ENCODE data around the gene CCNE1. TPM values are rescaled to one million over a fixed set of nuclear protein-coding genes. Genes with fewer than 3 reads are reported as not detected.

Gene CCNE1
- total and polyA plus RNA-seq, 10 of the 15 experiments (the other 5 are each of a cell fraction or from before 2014, with no cell fraction given), result 6.3 to 44.2 (median 35.8) TPM

- Histone ChIP-seq H3K4me1 (ENCODE audit: control insufficient read depth, insufficient read depth, low read length) (peaks cover 16% of the 10 kb centered on the region), H2AFZ (ENCODE audit: control insufficient read depth, low read depth, low read length) (peak overlapping the region; percentile 59), H3K9ac (ENCODE audit: control insufficient read depth, insufficient read depth, low read length) (no peak overlapping the region), H3K4me2 (ENCODE audit: control insufficient read depth, insufficient read depth) (peak overlapping the region; percentile 21), H4K20me1 (ENCODE audit: control insufficient read depth, insufficient read depth) (no peaks in the 10 kb centered on the region), H3K4me3 (no peak overlapping the region), H3K27ac (ENCODE audit: control insufficient read depth, insufficient read depth) (peak overlapping the region; percentile 69), H3K36me3 (ENCODE audit: control insufficient read depth in 2 of 2, insufficient read depth in 2 of 2, low read length in 1 of 2) (no peaks in the 10 kb centered on the region), H3K79me2 (ENCODE audit: control insufficient read depth, insufficient read depth, low read length) (no peaks in the 10 kb centered on the region), H3K27me3 (replicated peaks in 1 of 2; ENCODE audit: control insufficient read depth in 2 of 2, insufficient read depth in 2 of 2, low read length in 1 of 2) (no peaks in the 10 kb centered on the region), H3K9me3 (replicated peaks; ENCODE audit: control insufficient read depth, insufficient read depth, low read length) (no peaks in the 10 kb centered on the region)
- ChIA-PET SMC1A (ENCODE audit: uncharacterized antibody, unreplicated experiment) (no interaction called here), POLR2A (no interaction called here), RAD21 (ENCODE audit: unreplicated experiment) (no interaction called here), CTCF (no interaction called here)
- WGBS (ENCODE audit: insufficient coverage, insufficient replicate concordance, low lambda C conversion rate, missing lambda C conversion rate), result 7% methylated on average over 3 of the region's 3 CpGs
- peak; percentile 76 for FAIRE-seq
- BruUV-seq (replicated peaks), result no TSS peak
- ATAC-seq, result peak; percentile 98
- intact Hi-C loops (cut with micrococcal nuclease; ENCODE audit: unreplicated experiment), result no loop called here
- TF ChIP-seq JUNB (IDR thresholded peaks at IDR 0.05) (peak; percentile 36; the same call in 1 of the 2 replicates), NFYB (IDR thresholded peaks at IDR 0.05; ENCODE audit: insufficient read depth, low read depth, low read length) (peak; percentile 56; the same call in 1 of the 2 replicates), RUNX3 (IDR thresholded peaks at IDR 0.05; ENCODE audit: low read length) (peak; percentile 75), TCF7 (IDR thresholded peaks at IDR 0.05; ENCODE audit: borderline replicate concordance) (peak; percentile 85), NFYA (IDR thresholded peaks at IDR 0.05; ENCODE audit: borderline replicate concordance, low read depth, low read length) (no peak), IKZF2 (IDR thresholded peaks at IDR 0.05) (no peak), MEF2B (IDR thresholded peaks at IDR 0.05; ENCODE audit: partially characterized antibody, poor library complexity, severe bottlenecking) (peak; percentile 66), YY1 (IDR thresholded peaks at IDR 0.05; ENCODE audit: low read depth, low read length) (peak; percentile 40; the same call in 1 of the 2 replicates), NFIC (IDR thresholded peaks at IDR 0.05; ENCODE audit: low read depth, low read length) (0 out of 2 replicates have a peak, but pooled peaks have one; percentile 14), IRF4 (IDR thresholded peaks at IDR 0.05; ENCODE audit: low read depth, low read length) (0 out of 2 replicates have a peak, but pooled peaks have one; percentile 28)
- TF ChIP-seq, protein P1, sequence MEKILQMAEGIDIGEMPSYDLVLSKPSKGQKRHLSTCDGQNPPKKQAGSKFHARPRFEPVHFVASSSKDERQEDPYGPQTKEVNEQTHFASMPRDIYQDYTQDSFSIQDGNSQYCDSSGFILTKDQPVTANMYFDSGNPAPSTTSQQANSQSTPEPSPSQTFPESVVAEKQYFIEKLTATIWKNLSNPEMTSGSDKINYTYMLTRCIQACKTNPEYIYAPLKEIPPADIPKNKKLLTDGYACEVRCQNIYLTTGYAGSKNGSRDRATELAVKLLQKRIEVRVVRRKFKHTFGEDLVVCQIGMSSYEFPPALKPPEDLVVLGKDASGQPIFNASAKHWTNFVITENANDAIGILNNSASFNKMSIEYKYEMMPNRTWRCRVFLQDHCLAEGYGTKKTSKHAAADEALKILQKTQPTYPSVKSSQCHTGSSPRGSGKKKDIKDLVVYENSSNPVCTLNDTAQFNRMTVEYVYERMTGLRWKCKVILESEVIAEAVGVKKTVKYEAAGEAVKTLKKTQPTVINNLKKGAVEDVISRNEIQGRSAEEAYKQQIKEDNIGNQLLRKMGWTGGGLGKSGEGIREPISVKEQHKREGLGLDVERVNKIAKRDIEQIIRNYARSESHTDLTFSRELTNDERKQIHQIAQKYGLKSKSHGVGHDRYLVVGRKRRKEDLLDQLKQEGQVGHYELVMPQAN (conservative IDR thresholded peaks at IDR 0.05), result no peak
- DNase-seq (ENCODE audit: low read depth, low spot score), result peak; percentile 53
- in situ Hi-C loops (cut with MboI), result no loop called here
Observed at GRCh38 chr19:29804493-29804892, 7.3 kb upstream of the CCNE1 start.
